ENCODE measurements around the gene NDUFS7.

The NDUFS7 gene

DNA sequence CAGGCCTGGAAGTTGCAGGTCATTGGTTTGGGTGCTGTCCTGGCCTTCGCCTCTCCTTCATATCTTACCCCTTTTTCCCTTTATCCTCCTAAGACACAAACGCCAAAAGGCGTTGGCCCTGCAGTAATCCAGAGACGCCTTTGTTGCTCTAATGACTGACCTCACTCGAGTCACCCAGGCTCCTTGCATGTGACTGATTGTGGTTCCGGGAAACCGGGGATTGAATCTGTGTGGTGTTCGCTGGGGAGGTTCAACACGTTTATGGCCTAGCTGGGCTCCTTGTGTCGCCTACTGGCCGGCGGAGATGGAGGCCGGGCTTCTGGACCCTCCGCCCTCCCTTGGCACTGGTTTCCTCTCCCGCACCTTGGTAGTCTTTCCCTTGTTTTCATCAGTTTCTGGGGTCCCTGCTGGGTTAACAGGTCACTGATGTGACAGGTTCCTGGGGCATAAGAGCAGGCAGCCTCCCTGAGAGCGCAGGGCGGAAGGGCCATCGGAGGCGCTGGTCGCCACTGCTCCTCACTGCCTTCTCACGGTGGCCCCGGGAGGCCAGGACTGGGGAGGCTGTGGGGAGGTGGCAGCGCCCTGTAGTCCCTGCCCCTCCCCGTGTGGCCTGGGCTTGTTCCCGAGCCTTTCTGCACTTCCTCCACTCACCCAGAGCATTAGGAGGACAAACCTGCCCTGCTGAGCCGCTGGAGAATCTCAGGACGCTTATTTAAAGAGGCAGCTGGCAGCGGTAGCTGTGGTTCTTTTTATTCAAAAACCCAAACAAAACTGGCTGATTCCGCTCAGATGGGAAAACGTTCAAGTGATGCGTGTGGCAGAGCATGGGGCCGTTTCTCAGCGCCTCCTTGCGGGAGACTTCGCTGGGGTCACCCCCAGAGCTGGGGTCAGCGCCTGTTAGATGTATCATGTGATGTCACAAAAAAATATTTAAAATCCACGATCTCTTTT lies 18.1 kb upstream of the NDUFS7 start:
- no peak for DNase-seq (ENCODE audit: low read depth)

DNA sequence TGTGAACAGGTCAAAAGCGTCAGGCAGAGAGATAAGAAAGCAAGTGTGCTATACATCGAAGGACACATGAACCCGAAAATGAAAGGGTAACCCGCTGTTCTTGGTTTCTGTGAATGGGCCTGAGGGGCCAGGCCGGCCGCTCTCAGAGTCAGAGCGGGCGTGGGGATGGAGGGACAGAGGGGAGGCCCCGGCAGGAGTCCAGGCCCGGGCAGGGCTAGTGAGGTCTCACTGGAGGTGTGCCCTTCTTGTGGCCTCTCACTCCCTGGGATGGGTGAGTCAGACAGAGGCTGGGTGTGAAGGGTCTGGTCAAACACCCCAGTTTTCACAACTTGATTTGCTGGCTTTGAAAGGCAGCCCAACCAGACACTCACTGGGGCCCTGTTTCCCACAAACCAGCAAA lies 17.4 kb upstream of the NDUFS7 start:
- no peak for DNase-seq (ENCODE audit: low read depth)

DNA sequence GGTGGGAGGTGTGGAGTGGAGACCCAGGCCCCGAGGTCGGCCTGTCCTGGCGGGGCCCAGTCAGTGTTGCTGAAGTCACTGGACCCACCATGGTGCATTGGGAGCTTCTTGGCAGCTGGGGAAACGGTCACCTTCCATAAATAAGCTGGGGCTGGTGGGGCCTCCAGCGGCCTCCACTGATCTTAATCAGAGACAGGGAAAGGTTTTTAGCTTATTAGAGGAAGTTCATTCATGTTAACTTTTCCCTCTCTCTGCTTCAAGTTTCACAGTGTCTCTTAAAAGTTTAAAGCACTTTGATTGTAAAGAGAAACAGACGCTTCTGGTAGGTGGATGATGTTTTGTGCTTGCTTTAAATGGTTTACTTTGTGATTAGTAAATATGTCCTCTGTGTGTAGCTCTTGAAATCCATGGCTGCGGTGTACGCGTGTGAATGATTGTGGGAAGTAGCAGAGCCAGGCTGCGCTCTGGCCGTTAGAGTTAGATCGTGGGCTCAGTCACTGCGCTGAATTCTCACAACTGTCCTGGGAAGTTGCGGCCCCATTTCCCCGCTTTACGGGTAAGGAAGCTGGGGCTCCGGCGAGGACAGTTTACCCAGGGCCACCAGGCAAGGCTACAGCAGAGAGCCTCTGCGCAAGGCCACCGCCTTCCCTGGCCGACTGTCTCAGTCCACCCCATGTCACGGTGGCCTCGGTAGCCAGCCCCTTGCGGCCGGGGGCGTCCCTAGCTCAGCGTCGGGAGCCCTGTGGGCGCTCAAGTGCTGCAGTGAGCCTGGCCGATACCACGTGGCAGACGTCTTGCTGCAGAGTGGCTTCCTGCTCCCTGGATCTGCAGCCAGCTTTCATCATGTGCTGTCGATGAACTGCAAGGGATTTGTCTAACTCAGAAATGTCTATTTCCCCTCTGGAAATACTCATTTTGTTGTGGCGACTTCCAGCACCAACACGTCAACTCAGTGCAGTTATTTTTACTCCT lies 16.5 kb upstream of the NDUFS7 start:
- DNase-seq (ENCODE audit: low read depth) = no peak

DNA sequence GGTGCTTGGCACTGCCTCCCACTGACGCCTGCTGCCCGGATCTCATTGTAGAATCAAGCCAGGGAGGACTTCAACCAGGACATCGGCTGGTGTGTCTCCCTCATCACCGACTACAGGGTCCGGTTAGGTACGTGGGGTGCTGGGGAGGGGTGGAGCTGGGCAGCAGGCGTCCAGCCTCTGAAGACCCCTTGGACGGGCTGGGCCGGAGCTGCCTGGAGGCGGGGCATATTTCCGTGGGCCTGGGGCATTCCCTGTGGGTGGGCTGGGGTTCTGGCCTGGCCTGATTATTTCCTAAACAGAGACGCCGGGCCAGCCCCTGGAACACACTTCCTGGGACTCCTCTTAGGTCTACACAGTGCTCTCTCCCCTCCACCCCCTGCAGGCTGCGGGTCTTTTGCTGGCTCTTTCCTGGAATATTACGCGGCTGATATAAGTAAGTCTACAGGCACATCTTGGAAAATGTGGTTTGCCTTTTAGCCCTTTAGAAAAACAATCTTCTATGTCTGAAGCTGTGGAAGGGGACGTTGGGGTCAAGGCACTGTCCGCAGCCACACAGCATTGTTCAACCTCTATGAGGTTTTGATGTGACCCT lies 14.4 kb upstream of the NDUFS7 start:
- DNase-seq (ENCODE audit: low read depth) = no peak

DNA sequence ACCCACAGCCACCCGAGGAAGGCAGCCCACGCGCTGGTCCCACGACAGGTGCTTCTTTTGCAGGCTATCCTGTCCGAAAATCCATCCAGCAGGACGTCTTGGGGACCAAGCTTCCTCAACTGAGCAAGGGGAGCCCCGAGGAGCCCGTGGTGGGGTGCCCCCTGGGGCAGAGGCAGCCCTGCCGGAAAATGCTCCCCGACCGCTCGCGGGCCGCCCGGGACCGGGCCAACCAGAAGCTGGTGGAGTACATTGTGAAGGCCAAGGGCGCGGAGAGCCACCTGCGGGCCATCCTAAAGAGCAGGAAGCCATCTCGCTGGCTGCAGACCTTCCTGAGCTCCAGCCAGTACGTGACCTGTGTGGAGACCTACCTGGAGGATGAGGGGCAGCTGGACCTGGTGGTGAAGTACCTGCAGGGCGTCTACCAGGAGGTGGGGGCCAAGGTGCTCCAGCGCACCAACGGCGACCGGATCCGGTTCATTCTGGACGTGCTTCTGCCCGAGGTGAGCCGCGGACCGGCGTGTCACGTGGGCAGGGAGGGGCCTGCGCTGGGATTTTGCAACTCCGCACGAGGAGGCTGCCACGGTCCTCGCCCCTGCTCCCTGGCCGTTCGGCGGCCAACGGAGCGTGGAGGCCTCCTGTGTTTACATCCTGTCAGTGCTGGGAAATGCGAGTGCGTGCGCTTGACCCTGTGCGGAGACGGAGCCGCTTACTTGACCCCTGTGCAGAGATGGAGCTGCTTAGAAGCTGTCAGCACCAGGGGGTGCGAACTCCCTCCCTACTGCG lies 12.9 kb upstream of the NDUFS7 start:
- DNase-seq (ENCODE audit: low read depth) = no peak

DNA sequence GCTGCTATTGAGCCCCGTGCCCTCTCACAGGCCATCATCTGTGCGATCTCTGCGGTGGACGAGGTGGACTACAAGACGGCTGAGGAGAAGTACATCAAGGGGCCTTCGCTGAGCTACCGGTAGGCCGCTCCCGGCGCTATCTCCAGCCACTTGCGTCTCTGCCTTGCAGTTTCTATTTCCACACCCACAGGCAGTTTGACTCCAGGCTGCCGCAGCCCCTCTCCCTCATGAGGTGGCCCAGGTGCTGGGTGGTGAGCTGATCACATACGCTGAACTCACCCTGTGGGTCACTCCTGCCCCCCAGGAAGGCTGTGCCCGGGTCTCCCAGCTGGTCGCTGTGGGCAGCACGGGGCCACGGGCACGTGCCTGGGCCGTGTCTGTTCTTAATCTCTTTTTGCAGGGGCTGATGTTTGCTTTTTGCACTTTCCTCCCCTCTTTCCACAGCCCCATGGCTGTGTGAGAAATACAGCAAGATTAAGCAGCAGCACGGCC lies 10.6 kb upstream of the NDUFS7 start:
- no peak for DNase-seq (ENCODE audit: low read depth)

DNA sequence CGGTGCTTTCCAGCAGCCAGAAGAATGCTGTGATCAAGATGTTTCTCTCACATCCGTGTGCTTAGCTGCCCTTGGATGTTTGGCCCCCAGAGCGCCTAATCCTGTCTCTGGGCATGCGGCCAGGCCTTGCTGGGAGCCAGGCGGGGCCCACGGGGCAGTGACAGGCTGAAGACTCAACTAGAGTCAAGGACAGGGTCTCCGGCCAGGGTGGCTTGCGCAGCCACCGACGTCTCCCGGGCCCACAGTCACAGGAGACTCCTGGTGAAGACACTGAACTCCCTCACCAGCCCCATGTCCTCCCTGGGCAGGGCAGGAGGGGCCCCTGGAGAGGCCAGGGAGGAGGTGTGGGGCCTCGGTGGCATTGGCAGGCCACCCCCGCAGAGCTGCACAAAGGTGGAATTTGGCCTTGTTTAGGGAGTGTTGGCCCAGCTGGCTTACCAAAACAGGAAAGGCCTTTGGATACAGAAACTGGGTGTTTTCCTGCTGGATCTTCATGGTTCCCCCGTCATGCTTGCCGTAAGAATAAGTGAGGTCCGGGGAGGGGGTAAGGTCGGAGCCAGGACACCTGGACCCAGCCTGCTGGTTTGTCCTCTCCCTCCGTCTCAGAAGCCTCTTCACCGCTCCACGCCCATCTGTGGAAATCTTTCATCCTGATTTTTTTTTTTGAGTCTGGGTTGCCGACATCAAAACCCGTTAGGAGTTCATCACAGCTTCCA lies 10.0 kb upstream of the NDUFS7 start:
- no peak for DNase-seq (ENCODE audit: low read depth)

DNA sequence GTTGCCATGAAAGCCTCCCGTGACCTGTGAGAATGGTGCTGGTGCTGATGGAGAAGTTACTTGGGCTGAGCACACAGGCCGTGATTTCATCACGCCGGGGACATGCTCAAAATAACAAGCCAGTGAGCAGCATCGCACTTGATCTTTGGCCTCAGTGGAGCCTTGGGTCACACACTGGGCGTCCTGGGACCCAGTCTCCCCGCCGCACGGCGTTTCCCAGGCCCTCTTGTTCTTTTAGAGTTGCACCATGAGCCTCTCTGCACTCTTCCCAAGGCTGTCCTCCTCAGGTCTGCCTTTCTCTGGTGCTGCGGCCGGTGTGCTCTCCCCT lies 9.5 kb upstream of the NDUFS7 start:
- no peak for DNase-seq (ENCODE audit: low read depth)

DNA sequence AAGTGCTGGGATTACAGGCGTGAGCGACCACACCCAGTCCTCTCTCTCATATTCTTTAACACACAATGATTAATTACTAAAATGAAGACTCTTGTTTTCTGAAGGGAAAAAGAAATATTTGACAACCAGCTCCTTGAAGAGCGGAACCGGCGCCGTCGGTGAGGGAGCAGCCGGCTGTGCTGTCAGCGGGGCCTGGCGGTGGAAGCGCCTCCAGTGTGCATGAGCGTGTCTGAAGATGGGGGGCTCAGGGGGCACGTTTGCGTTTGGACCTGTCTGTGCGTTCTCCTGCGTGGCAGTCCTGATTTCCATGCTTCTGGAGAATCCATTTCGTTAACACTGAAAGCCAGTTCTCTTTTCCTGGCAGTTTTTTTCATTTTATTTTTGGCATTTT lies 7.3 kb upstream of the NDUFS7 start:
- DNase-seq (ENCODE audit: low read depth) = no peak

DNA sequence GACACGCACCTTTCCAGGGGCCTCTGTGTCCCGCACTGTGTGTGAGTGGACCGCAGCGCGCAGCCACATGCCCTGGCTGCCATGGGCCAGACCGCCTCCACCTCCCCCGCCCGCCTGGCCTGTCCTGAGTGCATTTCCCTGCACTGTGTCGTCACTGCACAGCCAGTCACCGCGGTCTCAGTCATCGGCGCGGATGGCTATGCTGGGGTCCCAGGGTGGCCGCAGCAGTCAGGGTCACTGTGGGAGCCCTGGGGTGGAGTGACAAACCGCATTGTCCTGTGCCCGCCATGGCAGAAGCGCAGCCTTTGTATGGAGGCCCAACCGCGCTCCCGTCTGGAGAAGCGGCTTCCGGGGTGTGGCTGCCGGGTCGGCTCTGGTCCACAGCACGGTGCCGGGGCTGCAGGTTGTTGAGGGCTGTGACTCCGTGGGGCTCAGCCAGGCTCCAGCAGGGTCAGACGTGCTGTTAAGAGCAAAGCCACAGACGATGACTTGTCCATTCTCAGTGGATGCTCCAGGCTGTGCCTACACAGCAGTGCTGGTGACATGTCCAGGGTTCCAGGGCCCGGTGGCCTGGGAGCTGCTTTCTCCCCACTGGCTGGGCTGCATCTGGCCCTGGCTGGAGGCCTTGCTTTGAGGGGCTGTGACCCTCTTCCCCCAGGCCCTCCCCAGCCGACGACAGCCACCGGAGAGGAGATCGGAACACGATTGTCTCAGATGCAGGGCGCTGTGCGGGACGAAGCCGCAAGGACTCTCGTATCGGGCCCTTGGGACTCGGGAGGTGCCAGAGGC lies 6.3 kb upstream of the NDUFS7 start:
- no peak for DNase-seq (ENCODE audit: low read depth)

DNA sequence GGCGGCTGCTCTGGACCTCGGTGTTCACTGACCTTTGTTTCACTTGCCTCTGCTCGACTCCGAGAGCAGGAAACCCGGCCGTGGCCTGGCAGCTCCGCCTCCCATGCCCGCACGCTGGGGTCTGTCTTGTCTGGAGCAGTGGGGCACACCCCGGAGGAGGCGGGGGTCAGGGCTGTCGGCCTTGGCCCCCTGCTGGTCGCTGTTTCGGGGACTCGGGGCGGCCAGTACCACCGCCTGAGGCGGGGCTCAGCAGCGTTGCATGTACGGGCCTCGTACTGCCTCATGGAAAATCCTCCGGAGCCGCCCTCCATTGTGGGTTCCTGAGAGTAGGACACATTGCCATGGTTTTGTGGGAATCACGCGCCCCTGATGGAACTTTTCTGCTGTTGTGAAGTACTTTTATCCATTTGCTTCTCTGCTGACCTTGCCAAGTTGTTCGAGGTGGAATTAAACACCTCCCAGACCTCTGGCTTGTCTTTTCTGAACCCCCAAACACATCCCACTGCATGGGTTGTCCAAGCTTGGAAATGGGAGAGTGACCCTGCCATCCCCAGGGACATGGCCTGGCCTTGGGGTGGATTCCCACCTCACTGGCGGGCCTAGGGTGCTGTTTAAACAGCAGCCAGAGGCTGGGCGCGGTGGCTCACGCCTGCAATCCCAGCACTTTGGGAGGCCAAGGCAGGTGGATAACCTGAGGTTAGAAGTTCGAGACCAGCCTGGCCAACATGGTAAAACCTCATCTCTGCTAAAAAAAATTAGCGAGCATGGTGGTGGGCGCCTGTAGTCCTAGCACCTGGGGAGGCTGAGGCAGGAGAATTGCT lies 5.5 kb upstream of the NDUFS7 start:
- no peak for DNase-seq (ENCODE audit: low read depth)

DNA sequence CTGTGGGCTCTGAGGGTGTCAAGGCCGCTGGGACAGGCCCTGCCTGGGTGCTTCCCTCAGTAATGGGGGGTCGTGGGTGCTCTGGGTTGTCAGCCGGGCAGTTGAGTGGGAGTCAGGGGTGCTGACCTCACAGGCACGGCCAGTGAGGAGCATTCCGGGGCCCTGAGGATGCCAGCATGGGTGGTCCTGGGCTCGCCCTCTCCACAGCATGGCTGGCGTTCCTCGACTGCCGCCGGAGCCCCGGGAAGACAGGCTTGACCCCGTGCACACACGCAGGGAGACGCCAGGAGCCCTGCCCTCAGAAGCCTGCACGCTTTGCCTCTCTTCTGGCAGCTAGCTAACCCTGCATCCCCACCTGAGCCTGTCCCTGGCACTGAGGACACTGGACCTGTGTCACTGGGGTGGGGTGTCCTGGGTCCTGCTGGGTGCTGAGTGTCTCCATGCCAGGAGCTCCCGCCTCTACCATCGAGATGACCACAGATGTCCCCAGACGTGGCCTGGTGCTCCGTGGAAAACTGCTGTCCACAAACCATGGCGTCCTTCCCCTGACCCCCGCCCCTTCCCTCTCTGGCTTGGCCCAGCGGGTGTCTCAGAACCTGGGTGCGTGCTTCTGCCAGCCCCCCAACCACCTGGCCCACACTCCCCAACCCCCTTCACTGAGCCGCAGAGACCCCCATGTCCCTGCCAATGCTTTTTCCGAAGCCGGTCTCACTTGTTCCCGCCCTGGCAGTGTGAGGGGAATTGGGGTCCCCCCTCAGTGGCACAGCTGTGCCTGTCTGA lies 4.4 kb upstream of the NDUFS7 start:
- DNase-seq (ENCODE audit: low read depth) = no peak

DNA sequence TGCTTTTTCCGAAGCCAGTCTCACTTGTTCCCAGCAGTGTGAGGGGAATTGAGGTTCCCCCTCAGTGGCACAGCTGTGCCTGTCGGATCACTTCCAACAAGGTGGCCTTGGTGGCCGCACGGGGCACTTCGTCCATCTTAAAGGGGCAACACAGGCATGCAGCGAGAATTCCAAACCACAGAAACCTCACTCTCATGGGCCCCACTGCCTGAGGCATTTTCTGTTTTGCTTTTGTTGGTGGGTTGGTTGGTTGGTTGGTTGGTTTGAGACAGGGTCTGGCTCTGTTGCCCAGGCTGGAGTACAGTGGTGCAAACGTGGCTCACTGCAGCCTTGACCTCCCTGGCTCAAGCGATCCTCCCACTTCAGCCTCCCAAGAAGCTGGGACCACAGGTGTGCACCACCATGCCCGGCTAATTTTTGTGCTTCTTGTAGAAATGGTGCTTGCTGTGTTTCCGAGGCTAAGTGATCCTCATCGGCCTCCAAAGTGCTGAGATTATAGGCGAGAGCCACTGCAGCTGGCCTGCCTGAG lies 3.7 kb upstream of the NDUFS7 start:
- DNase-seq (ENCODE audit: low read depth) = no peak

DNA sequence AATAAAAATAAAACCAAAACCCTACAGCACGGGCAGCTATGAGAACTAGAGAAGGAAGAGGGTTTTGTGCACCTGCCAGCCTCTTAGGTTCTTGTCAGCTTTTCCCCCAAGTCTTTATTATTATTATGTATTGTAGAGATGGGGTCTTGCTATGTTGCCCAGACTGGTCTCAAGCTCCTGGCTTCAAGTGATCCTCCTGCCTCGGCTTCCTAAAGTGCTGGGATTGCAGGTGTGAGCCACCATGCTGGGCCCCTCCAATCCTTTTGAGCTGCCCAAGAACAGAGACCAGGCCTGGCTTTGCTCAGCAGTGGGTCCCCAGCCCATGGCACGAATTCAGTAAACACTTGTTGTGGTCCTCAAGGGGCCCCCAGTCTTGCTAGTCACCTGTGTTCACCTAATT lies 1.5 kb upstream of the NDUFS7 start:
- DNase-seq (ENCODE audit: low read depth) = no peak

DNA sequence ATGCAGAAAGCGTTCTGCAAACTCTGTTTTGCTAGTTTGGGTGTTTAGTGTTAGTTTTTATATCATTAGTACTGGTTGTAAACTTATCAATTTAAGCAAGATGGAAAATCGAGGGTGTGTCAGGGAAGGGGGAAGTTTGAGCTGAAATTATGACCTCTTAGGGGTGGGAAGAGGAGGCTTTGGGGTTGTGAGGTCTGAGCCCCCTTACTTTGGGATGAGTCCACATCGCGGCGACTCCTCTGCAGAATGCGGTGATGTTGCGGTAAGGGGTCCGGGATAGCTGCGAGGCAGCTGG lies 743 bp upstream of the NDUFS7 start:
- DNase-seq (ENCODE audit: low read depth) = no peak

DNA sequence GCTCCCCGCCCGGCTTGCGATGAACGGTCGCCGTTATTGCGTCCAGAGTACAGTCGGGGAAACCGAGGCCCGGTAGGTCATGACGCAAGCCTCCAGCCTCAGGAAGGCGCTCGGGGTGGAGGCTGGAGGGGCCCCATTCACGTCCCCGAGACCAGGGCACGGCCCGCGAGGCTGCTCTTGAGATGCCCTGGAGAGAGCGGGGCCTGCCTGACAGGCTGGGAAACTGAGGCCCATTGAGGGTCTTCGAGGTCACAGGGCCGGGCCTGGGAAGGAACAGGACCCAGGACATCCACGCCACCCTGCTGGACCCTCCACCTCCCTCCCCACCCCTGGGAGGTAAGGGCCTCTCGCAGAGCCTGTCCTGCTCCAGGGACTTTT lies 367 bp downstream of the NDUFS7 start:
- DNase-seq (ENCODE audit: low read depth) = no peak

DNA sequence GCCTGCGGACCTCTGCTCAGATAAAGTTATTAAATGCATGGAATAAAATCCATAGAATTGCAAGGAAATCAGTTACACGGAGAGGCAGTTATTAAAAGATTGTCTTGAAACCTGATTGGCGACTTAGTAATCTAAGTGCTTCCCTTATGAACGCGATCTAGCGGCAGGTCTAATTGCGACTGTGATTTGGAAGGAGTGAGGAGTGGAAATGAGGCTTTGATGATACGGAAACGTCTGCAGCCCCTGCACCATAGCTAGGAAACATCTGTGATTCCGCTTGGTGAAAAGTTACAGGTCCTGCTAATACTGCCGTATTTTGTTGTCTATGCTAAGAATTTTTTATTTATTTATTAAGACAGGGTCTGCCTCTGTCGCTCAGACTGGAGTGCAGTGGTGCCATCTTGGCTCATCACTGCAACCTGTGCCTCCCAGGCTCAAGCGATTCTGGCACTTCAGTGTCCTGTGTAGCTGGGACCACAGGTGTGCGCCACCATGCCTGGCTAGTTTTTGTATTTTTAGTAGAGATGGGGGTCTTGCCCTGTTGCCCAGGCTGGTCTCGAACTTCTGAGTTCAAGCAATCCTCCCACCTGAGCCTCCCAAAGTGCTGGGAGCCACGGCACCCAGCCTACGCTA lies 887 bp downstream of the NDUFS7 start:
- DNase-seq (ENCODE audit: low read depth) = no peak

DNA sequence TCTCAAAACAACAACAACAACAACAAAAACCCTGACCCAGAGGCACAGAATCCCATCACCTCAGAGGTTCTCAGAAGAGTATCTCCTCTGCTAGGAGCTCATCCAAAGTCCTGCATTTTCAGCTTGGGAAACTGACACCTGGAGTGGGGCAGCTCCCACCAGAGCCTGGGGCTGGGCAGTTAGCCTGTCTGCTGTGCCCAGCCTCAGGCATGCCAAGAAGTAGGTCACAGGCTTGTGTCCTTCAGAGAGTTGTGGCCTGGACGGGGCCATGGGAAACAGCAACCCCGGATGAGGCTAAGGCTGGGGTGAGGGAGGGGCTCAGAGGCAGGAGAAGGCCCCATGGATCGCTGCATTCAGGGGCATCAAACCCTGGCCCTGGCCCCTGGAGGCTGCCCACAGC lies 2.1 kb downstream of the NDUFS7 start:
- no peak for DNase-seq (ENCODE audit: low read depth)
